Pancreas (tissue), 10 donors: ENCODE data around the gene PAPOLA. TPM values are rescaled to one million over a fixed set of nuclear protein-coding genes. Genes with fewer than 3 reads are reported as not detected.

Experiments
- ATAC-seq, 4 donors: fragments of 200-7000 bp; cut with Tn5 transposase; one replicate each; pipeline versions ENCODE4 v1.8.0 to v1.9.1; 2020; ENCODE audit warnings: mild to moderate bottlenecking in 4 of 4, moderate library complexity in 4 of 4
- DNase-seq, 6 donors: peaks; one replicate each; pipeline ENCODE4 v3.0.0-alpha.2; 2020
- FAIRE-seq: peaks from 2 replicates; lab custom pipeline; 2012; peaks lifted over from hg19 to GRCh38; lab: Jason Lieb, UNC
- H3K27ac ChIP-seq, 4 donors: fragments of 200-600 bp; sonication (generic); 1 replicate in 3 of 4; 2 replicates in 1 of 4; pipeline versions ENCODE4 v1.5.0 to v1.8.0; 2020
- H3K27me3 ChIP-seq, 4 donors: fragments of 200-600 bp; one replicate each; pipeline ENCODE4 v1.8.0; 2021
- H3K36me3 ChIP-seq, 3 donors: fragments of 200-600 bp; sonication (generic) in 1 of 3; one replicate each; pipeline versions ENCODE4 v1.5.0 to v1.8.0; 2020 to 2021
- H3K4me1 ChIP-seq, 3 donors: fragments of 200-600 bp; one replicate each; pipeline ENCODE4 v1.8.0; 2021
- H3K4me3 ChIP-seq, 4 donors: fragments of 200-600 bp; sonication (generic) in 2 of 4; one replicate each; pipeline versions ENCODE4 v1.5.0 to v1.8.0; 2020 to 2021
- H3K9me3 ChIP-seq, 4 donors: fragments of 200-600 bp; one replicate each; pipeline ENCODE4 v1.8.0; 2021
- WGBS, 2 donors: extraction: QIAGEN DNeasy Blood & Tissue Kit; methylation state at CpG; one replicate each; pipeline ENCODE4 v1.1.7; 2013; 5-methylcytosine and 5-hydroxymethylcytosine counted together
- intact Hi-C, 3 donors: fragments of 100-400 bp; cut with DNase I; formaldehyde crosslinking; loops; one replicate each; pipeline versions ENCODE4 v1.11.1 to v1.14.2; 2022
- polyA plus RNA-seq, 2 donors: library from polyadenylated mRNA; stranded (reverse); fragments of 200-250 nt; gene quantifications; one replicate each; pipeline ENCODE4 v1.2.3, GENCODE V29; 2013
- total RNA-seq, 6 donors: library from RNA; stranded (reverse); fragmentation: NEBNext Ultra II Directional in 4 of 6; extraction: Animal tissue kit (Norgen Biotek cat#: 25700) in 4 of 6; gene quantifications; one replicate each; pipeline versions ENCODE4 v1.2.1 to v1.2.4, GENCODE V29; 2021 to 2023
- TF ChIP-seq, protein P1 (sequence below), 4 donors: fragments of 200-600 bp; sonication (generic) in 3 of 4; IDR thresholded peaks; one replicate each; pipeline versions ENCODE4 v1.5.0 to v1.8.0; 2021; ENCODE audit warnings: antibody characterized with exemption in 4 of 4
- donor health status: healthy with polysubstance abuse.
- donor health status: DM: no; HTN: no; CAD: no; lungs with moderate emphysema.
- donor health status: DM: no; HTN: no; CAD: no.
- donor health status: control.
- donor health status: control.
- donor health status: Bipolar disorder and iron deficiency.
- donor health status: DM: yes; HTN: yes; CAD: no.
- donor health status: DM: no; HTN: no; CAD: no.
- donor health status: DM: no; HTN: no; CAD: no.
- donor health status: DM: yes; HTN: yes; CAD: no.

The PAPOLA gene
- total and polyA plus RNA-seq, 8 donors = 47.6 to 130 (median 78.6) TPM

DNA sequence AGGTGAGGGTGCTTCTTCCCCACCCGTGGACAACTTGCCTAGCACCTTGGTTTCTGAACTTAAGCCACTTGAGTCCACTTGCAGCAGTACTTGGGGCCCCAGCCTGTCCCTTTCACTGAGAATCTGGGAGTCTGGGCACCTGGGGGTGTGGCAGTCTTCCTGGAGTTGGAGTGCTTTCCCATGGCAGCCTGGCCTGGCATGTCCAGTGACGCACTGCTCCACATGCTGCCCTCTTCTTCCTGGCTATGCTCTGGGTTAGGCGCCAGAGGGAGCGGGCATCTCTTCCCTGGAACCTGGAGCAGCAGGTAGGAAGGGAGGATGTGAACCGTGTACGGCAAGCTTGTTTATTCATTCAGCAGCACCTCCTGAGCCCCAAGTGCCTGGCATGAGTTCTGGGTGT, 76.4 kb downstream of the PAPOLA start:
- FAIRE-seq (no peak), DNase-seq (peak in 1 of 6 donors; percentile 27), ATAC-seq (peak in 1 of 4 donors; percentile 33)
- TF ChIP-seq, protein P1, sequence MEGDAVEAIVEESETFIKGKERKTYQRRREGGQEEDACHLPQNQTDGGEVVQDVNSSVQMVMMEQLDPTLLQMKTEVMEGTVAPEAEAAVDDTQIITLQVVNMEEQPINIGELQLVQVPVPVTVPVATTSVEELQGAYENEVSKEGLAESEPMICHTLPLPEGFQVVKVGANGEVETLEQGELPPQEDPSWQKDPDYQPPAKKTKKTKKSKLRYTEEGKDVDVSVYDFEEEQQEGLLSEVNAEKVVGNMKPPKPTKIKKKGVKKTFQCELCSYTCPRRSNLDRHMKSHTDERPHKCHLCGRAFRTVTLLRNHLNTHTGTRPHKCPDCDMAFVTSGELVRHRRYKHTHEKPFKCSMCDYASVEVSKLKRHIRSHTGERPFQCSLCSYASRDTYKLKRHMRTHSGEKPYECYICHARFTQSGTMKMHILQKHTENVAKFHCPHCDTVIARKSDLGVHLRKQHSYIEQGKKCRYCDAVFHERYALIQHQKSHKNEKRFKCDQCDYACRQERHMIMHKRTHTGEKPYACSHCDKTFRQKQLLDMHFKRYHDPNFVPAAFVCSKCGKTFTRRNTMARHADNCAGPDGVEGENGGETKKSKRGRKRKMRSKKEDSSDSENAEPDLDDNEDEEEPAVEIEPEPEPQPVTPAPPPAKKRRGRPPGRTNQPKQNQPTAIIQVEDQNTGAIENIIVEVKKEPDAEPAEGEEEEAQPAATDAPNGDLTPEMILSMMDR (IDR thresholded peaks at IDR 0.05) = no peak
- Histone ChIP-seq H3K4me1 (peaks cover 11 to 16% (median 12%) of the 10 kb centered on the region in 3 donors), H3K36me3 (no peaks in the 10 kb centered on the region), H3K27me3 (no peaks in the 10 kb centered on the region), H3K9me3 (no peaks in the 10 kb centered on the region), H3K27ac (no peak overlapping the region), H3K4me3 (no peak overlapping the region)
- 53 to 60% methylated on average over 6 of the region's 6 CpGs for WGBS, 2 donors
- intact Hi-C loops = no loop called here

DNA sequence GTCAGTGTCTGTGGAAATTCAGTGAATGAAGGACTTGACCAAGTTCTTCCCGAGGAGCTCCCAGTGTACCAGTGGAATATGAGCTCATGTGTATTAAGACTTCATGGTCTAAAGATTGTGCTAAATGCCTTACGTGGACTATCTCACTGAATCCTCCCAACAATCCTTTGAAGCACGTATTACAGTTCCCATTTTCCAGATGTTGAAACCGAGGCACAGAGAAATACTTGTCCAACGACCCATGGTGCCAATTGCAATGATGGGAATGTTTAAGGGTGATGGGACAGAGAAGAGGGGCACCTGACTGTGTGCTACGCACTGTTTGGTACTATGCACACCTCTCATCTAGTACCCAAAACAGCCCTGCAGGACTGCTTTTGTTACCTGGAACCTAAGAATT, 77.2 kb downstream of the PAPOLA start:
- TF ChIP-seq, protein P1 (IDR thresholded peaks at IDR 0.05) = no peak
- no peaks in the 10 kb centered on the region for H3K36me3 ChIP-seq
- no peak for DNase-seq
- H3K4me1 ChIP-seq = peaks cover 7 to 9% (median 7%) of the 10 kb centered on the region in 3 donors
- no peak overlapping the region for H3K27ac ChIP-seq
- no peaks in the 10 kb centered on the region for H3K27me3 ChIP-seq
- ATAC-seq = no peak
- intact Hi-C loops = no loop called here
- H3K4me3 ChIP-seq = no peak overlapping the region
- H3K9me3 ChIP-seq = no peaks in the 10 kb centered on the region
- no peak for FAIRE-seq
- WGBS, 2 donors = 77 to 84% methylated on average over 6 of the region's 6 CpGs

GRCh38 chr14:96579855-96580254, 77.7 kb downstream of the PAPOLA start:
- TF ChIP-seq, protein P1 (IDR thresholded peaks at IDR 0.05) = no peak
- FAIRE-seq = no peak
- WGBS, 2 donors = 84 to 91% methylated on average over 6 of the region's 6 CpGs
- Histone ChIP-seq H3K4me3 (no peak overlapping the region), H3K27me3 (no peaks in the 10 kb centered on the region), H3K4me1 (peaks cover 2 to 4% (median 2%) of the 10 kb centered on the region in 3 donors), H3K36me3 (no peaks in the 10 kb centered on the region), H3K9me3 (no peaks in the 10 kb centered on the region), H3K27ac (no peak overlapping the region)
- no peak for DNase-seq
- intact Hi-C loops = loop anchor here in 2 of 3 donors (5.0 to 10.0 kb wide), 2 partner anchors 162 to 165 kb away; no protein-coding TSS in a partner anchor
- no peak for ATAC-seq

- Histone ChIP-seq H3K9me3 (no peaks in the 10 kb centered on the region), H3K4me1 (no peaks in the 10 kb centered on the region), H3K27me3 (peaks cover 0 to 3% (median 0%) of the 10 kb centered on the region in 4 donors), H3K36me3 (no peaks in the 10 kb centered on the region), H3K27ac (no peak overlapping the region), H3K4me3 (no peak overlapping the region)
- FAIRE-seq = no peak
- WGBS, 2 donors = 48 to 56% methylated on average over 9 of the region's 9 CpGs
- TF ChIP-seq, protein P1 (IDR thresholded peaks at IDR 0.05) = no peak
- no peak for DNase-seq
- ATAC-seq = no peak
- intact Hi-C loops = loop anchor here in 2 of 3 donors (5.0 to 10.0 kb wide), 2 partner anchors 162 to 164 kb away; no protein-coding TSS in a partner anchor
Observed at GRCh38 chr14:96580566-96580965, 78.4 kb downstream of the PAPOLA start.

DNA sequence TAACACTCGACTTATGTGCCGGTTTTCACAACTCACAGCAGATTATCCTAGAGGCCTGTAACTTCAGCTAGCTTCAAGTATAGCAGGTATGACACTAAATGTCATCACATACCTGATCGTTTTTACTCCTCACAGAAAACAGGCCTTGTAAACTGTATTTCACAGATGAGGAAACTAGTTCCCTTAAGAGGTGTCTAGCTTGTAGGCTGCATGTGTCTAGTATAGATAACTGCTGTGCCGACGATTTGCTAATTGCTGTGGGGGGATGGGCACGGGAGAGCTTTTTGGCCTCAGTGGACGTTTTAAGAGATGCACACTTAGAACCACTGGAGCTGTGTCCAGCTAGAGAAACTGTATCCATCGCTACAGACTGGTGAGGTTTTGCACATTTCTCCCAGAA, 78.8 kb downstream of the PAPOLA start:
- intact Hi-C loops = loop anchor here in 2 of 3 donors (5.0 to 10.0 kb wide), 2 partner anchors 161 to 164 kb away; no protein-coding TSS in a partner anchor
- no peaks in the 10 kb centered on the region for H3K9me3 ChIP-seq
- H3K27ac ChIP-seq = no peak overlapping the region
- 56 to 64% methylated on average over 8 of the region's 8 CpGs for WGBS, 2 donors
- H3K4me3 ChIP-seq = no peak overlapping the region
- FAIRE-seq = no peak
- H3K4me1 ChIP-seq = no peaks in the 10 kb centered on the region
- TF ChIP-seq, protein P1 (IDR thresholded peaks at IDR 0.05) = no peak
- ATAC-seq = no peak
- H3K36me3 ChIP-seq = no peaks in the 10 kb centered on the region
- H3K27me3 ChIP-seq = peaks cover 0 to 3% (median 0%) of the 10 kb centered on the region in 4 donors
- DNase-seq = no peak
